HFFc6 (cell line): ENCODE results near the gene DNAH6. TPM values are rescaled to one million over a fixed set of nuclear protein-coding genes. Genes with fewer than 3 reads are reported as not detected.

ENCODE experiments used
- DNase-seq: peaks from one replicate; pipeline ENCODE4 v3.0.0-alpha.2; 2018
- H3K27ac Mint-ChIP-seq: 2 replicates; pipeline ENCODE4 v1.8.0; 2020; ENCODE audit warnings: mild to moderate bottlenecking, mixed read lengths
- H3K27me3 Mint-ChIP-seq: 2 replicates; pipeline ENCODE4 v1.8.0; 2021; ENCODE audit warnings: mild to moderate bottlenecking, moderate library complexity, mixed read lengths; ENCODE audit not compliant: insufficient read depth
- H3K36me3 Mint-ChIP-seq: 2 replicates; pipeline ENCODE4 v1.8.0; 2021; ENCODE audit warnings: low read depth, mixed read lengths
- H3K4me1 Mint-ChIP-seq: 2 replicates; pipeline ENCODE4 v1.8.0; 2020; ENCODE audit warnings: low read depth, mixed read lengths
- H3K4me3 Mint-ChIP-seq: 2 replicates; pipeline ENCODE4 v1.8.0; 2020; ENCODE audit warnings: mild to moderate bottlenecking, moderate library complexity, mixed read lengths
- H3K9me3 Mint-ChIP-seq: 2 replicates; pipeline ENCODE4 v1.8.0; 2020; ENCODE audit warnings: mild to moderate bottlenecking, mixed read lengths
- CTCF ChIP-seq: fragments of 200-600 bp; sonication (generic); IDR thresholded peaks from 2 replicates; pipeline ENCODE4 v1.5.0; 2021; ENCODE audit warnings: antibody characterized with exemption, mild to moderate bottlenecking
- total RNA-seq, 6 experiments: library from RNA; stranded (reverse); fragmentation: NEBNext Ultra II Directional; extraction: Animal tissue kit (Norgen Biotek cat#: 25700); gene quantifications; 2 replicates in 1 of 6; 3 replicates in 5 of 6; pipeline ENCODE4 v1.2.3, GENCODE V29; 2021

The DNAH6 gene
- total RNA-seq, 6 experiments from 2014 or later: 0.05 to 0.46 (median 0.05) TPM; not detected in 1

GRCh38 chr2:84827978-84828575 is 311.8 kb downstream of the DNAH6 start:
- TF ChIP-seq CTCF: no peak
- Mint-ChIP-seq H3K36me3 (no peaks in the 10 kb centered on the region), H3K4me3 (no peak overlapping the region), H3K27ac (no peak overlapping the region), H3K9me3 (no peaks in the 10 kb centered on the region), H3K4me1 (0 out of 2 replicates have a peak, but pooled peaks cover 5% of the 10 kb centered on the region), H3K27me3 (no peaks in the 10 kb centered on the region; the same call in 1 of the 2 replicates)
- no peak for DNase-seq

- Mint-ChIP-seq H3K27ac (no peak overlapping the region), H3K27me3 (no peaks in the 10 kb centered on the region), H3K4me1 (0 out of 2 replicates have a peak, but pooled peaks cover 5% of the 10 kb centered on the region), H3K4me3 (no peak overlapping the region), H3K9me3 (no peaks in the 10 kb centered on the region), H3K36me3 (no peaks in the 10 kb centered on the region)
- no peak for TF ChIP-seq CTCF
- DNase-seq: no peak
Measured at GRCh38 chr2:84829693-84830092, 313.4 kb downstream of the DNAH6 start.

- H3K4me3 Mint-ChIP-seq: no peak overlapping the region
- no peak for TF ChIP-seq CTCF
- peaks cover 4% of the 10 kb centered on the region; the same call in 1 of the 2 replicates for H3K36me3 Mint-ChIP-seq
- H3K27me3 Mint-ChIP-seq: no peaks in the 10 kb centered on the region
- no peak overlapping the region for H3K27ac Mint-ChIP-seq
- DNase-seq: no peak
- no peaks in the 10 kb centered on the region for H3K9me3 Mint-ChIP-seq
- H3K4me1 Mint-ChIP-seq: 0 out of 2 replicates have a peak, but pooled peaks cover 5% of the 10 kb centered on the region
Measured at GRCh38 chr2:84830095-84830494, 313.8 kb downstream of the DNAH6 start.

GRCh38 chr2:84830758-84831500 is 314.6 kb downstream of the DNAH6 start:
- Mint-ChIP-seq H3K4me1 (0 out of 2 replicates have a peak, but pooled peaks cover 5% of the 10 kb centered on the region), H3K9me3 (peaks cover 4% of the 10 kb centered on the region), H3K27me3 (no peaks in the 10 kb centered on the region), H3K27ac (no peak overlapping the region), H3K4me3 (no peak overlapping the region), H3K36me3 (peaks cover 10% of the 10 kb centered on the region)
- no peak for TF ChIP-seq CTCF
- no peak for DNase-seq

- H3K36me3 Mint-ChIP-seq: peaks cover 25% of the 10 kb centered on the region
- peaks cover 17% of the 10 kb centered on the region for H3K9me3 Mint-ChIP-seq
- H3K4me1 Mint-ChIP-seq: peaks cover 7% of the 10 kb centered on the region; the same call in 1 of the 2 replicates
- H3K27me3 Mint-ChIP-seq: no peaks in the 10 kb centered on the region
- no peak for TF ChIP-seq CTCF
- H3K4me3 Mint-ChIP-seq: no peak overlapping the region
- H3K27ac Mint-ChIP-seq: no peak overlapping the region
- DNase-seq: no peak
Measured at GRCh38 chr2:84832772-84833461, 316.6 kb downstream of the DNAH6 start.
